IMR-90 (cell line): ENCODE measurements around the gene MIPEP. TPM values are rescaled to one million over a fixed set of nuclear protein-coding genes. Genes with fewer than 3 reads are reported as not detected.

Experiments
- ATAC-seq: fragments of 200-7000 bp; cut with Tn5 transposase; 2 replicates; pipeline ENCODE4 v1.9.1; 2020; ENCODE audit warnings: low read depth, mild to moderate bottlenecking, moderate library complexity
- BruUV-seq: library from RNA; stranded (reverse); fragments of 400-500 nt; replicated peaks from 2 replicates; lab custom pipeline; 2021; lab: Mats Ljungman, UMichigan
- CTCF ChIA-PET: fragments of 300-600 bp; formaldehyde crosslinking; extraction: SDS; loops from one replicate; lab custom pipeline; 2021; ENCODE audit warnings: antibody characterized with exemption; lab: Yijun Ruan, JAX
- POLR2A ChIA-PET: fragments of 300-600 bp; sonication (Branson Sonifier 250); formaldehyde crosslinking; loops from one replicate; lab custom pipeline; 2022; ENCODE audit warnings: antibody characterized with exemption; ENCODE audit not compliant: unreplicated experiment; lab: Charles Lee
- DNase-seq: peaks from one replicate; pipeline ENCODE4 v3.0.0; 2013
- H2AFZ ChIP-seq: replicated peaks from 2 replicates; pipeline ENCODE3; 2013; ENCODE audit warnings: low read length, mild to moderate bottlenecking; ENCODE audit not compliant: poor library complexity
- H2AK5ac ChIP-seq: 2 replicates; pipeline ENCODE4 v1.6.1; 2013; ENCODE audit warnings: low read depth, low read length, inconsistent platforms
- H2AK9ac ChIP-seq: replicated peaks from 2 replicates; pipeline ENCODE3; 2013; ENCODE audit warnings: mild to moderate bottlenecking, low read depth, low read length, moderate library complexity; ENCODE audit not compliant: poor library complexity
- H2BK120ac ChIP-seq: 2 replicates; pipeline ENCODE4 v1.6.1; 2013; ENCODE audit warnings: low read depth, low read length, inconsistent platforms
- H2BK15ac ChIP-seq: 3 replicates; pipeline ENCODE4 v1.6.1; 2013; ENCODE audit warnings: low read depth, low read length, inconsistent platforms
- H2BK20ac ChIP-seq: 2 replicates; pipeline ENCODE4 v1.6.1; 2013; ENCODE audit warnings: low read depth, mild to moderate bottlenecking, inconsistent platforms, low read length, moderate library complexity
- H2BK5ac ChIP-seq: 2 replicates; pipeline ENCODE4 v1.6.1; 2013; ENCODE audit warnings: mild to moderate bottlenecking, low read depth, low read length, inconsistent platforms; ENCODE audit not compliant: poor library complexity, severe bottlenecking
- H3K14ac ChIP-seq: replicated peaks from 2 replicates; pipeline ENCODE4 v1.6.1; 2013; ENCODE audit warnings: low read depth, low read length, inconsistent platforms
- H3K18ac ChIP-seq: 2 replicates; pipeline ENCODE4 v1.6.1; 2013; ENCODE audit warnings: low read depth, low read length, control low read depth
- H3K23ac ChIP-seq: 2 replicates; pipeline ENCODE4 v1.6.1; 2013; ENCODE audit warnings: low read depth, low read length, inconsistent platforms
- H3K27ac ChIP-seq: 2 replicates; pipeline ENCODE4 v1.5.1; 2013; ENCODE audit warnings: mild to moderate bottlenecking, control low read depth, low read length; ENCODE audit not compliant: insufficient read depth
- H3K27me3 ChIP-seq: 2 replicates; pipeline ENCODE4 v1.6.1; 2013; ENCODE audit warnings: low read length; ENCODE audit not compliant: control insufficient read depth, insufficient read depth
- H3K36me3 ChIP-seq: 2 replicates; pipeline ENCODE4 v1.6.1; 2013; ENCODE audit warnings: low read length, mixed read lengths; ENCODE audit not compliant: control insufficient read depth, insufficient read depth
- H3K4ac ChIP-seq: 2 replicates; pipeline ENCODE4 v1.6.1; 2013; ENCODE audit warnings: low read depth, low read length, inconsistent platforms
- H3K4me1 ChIP-seq: 2 replicates; pipeline ENCODE4 v1.6.1; 2013; ENCODE audit warnings: low read length, mixed read lengths; ENCODE audit not compliant: control insufficient read depth, insufficient read depth
- H3K4me2 ChIP-seq: 2 replicates; pipeline ENCODE4 v1.6.1; 2013; ENCODE audit warnings: low read depth, mild to moderate bottlenecking, control low read depth, low read length, moderate library complexity
- H3K4me3 ChIP-seq: 2 replicates; pipeline ENCODE4 v1.5.1; 2013; ENCODE audit warnings: low read depth, mild to moderate bottlenecking, control low read depth, low read length, moderate library complexity; ENCODE audit not compliant: insufficient read depth
- H3K56ac ChIP-seq: 2 replicates; pipeline ENCODE4 v1.6.1; 2013; ENCODE audit warnings: low read length, inconsistent platforms; ENCODE audit not compliant: insufficient read depth; ENCODE audit errors: extremely low read depth
- H3K79me1 ChIP-seq, 2 experiments: 2 replicates each; pipeline ENCODE4 v1.6.1; 2013; ENCODE audit warnings: low read length in 2 of 2, inconsistent platforms in 1 of 2, low read depth in 1 of 2
- H3K9ac ChIP-seq: 2 replicates; pipeline ENCODE4 v1.6.1; 2013; ENCODE audit warnings: low read depth, low read length, control low read depth
- H3K9me1 ChIP-seq: 2 replicates; pipeline ENCODE4 v1.6.1; 2013; ENCODE audit warnings: low read length, inconsistent platforms; ENCODE audit not compliant: insufficient read depth
- H3K9me3 ChIP-seq: 2 replicates; pipeline ENCODE4 v1.6.1; 2013; ENCODE audit warnings: low read length; ENCODE audit not compliant: control insufficient read depth, insufficient read depth
- H4K20me1 ChIP-seq: 2 replicates; pipeline ENCODE4 v1.6.1; 2013; ENCODE audit warnings: low read length, inconsistent platforms; ENCODE audit not compliant: insufficient read depth
- H4K5ac ChIP-seq: 2 replicates; pipeline ENCODE4 v1.6.1; 2013; ENCODE audit warnings: mild to moderate bottlenecking, low read depth, low read length, control low read depth
- H4K8ac ChIP-seq, 2 experiments: 2 replicates each; pipeline ENCODE4 v1.6.1; 2013; ENCODE audit warnings: low read depth in 2 of 2, low read length in 2 of 2, control low read depth in 1 of 2, inconsistent platforms in 1 of 2
- H4K91ac ChIP-seq: 2 replicates; pipeline ENCODE4 v1.6.1; 2013; ENCODE audit warnings: low read depth, low read length, inconsistent platforms; ENCODE audit not compliant: insufficient read depth
- CEBPB ChIP-seq: IDR thresholded peaks from 2 replicates; pipeline ENCODE4 v1.6.1; 2012; ENCODE audit warnings: low read depth, low read length, improper control_type of control experiment
- CHD1 ChIP-seq: IDR thresholded peaks from 2 replicates; pipeline ENCODE4 v1.6.1; 2012; ENCODE audit warnings: low read depth, low read length, improper control_type of control experiment
- CTCF ChIP-seq: conservative IDR thresholded peaks from 2 replicates; pipeline ENCODE4 v1.5.1; 2012; ENCODE audit warnings: mild to moderate bottlenecking, low read depth, low read length, improper control_type of control experiment
- ELK1 ChIP-seq: fragments of 150-350 bp; IDR thresholded peaks from 2 replicates; pipeline ENCODE4 v1.6.1; 2016; ENCODE audit warnings: low read depth, mild to moderate bottlenecking, low read length, moderate library complexity, borderline replicate concordance
- FOS ChIP-seq: fragments of 150-350 bp; IDR thresholded peaks from 2 replicates; pipeline ENCODE4 v1.6.1; 2016; ENCODE audit warnings: low read depth, low read length
- MXI1 ChIP-seq: IDR thresholded peaks from 2 replicates; pipeline ENCODE4 v1.6.1; 2012; ENCODE audit warnings: low read depth, mild to moderate bottlenecking, low read length, moderate library complexity, borderline replicate concordance
- POLR2A ChIP-seq: IDR thresholded peaks from 2 replicates; pipeline ENCODE4 v1.6.1; 2012; ENCODE audit warnings: mild to moderate bottlenecking, low read depth, low read length
- RAD21 ChIP-seq: IDR thresholded peaks from 2 replicates; pipeline ENCODE4 v1.6.1; 2012; ENCODE audit warnings: low read length, improper control_type of control experiment
- RCOR1 ChIP-seq: IDR thresholded peaks from 2 replicates; pipeline ENCODE4 v1.6.1; 2012; ENCODE audit warnings: mild to moderate bottlenecking, low read length, improper control_type of control experiment; ENCODE audit not compliant: insufficient replicate concordance
- RFX5 ChIP-seq: IDR thresholded peaks from 2 replicates; pipeline ENCODE4 v1.8.0; 2012; ENCODE audit warnings: low read depth, mild to moderate bottlenecking, low read length, moderate library complexity
- SMC3 ChIP-seq: fragments of 150-350 bp; IDR thresholded peaks from 2 replicates; pipeline ENCODE4 v1.6.1; 2016; ENCODE audit warnings: low read depth, mild to moderate bottlenecking, antibody characterized with exemption, low read length, moderate library complexity
- WGBS, 2 experiments: methylation state at CpG; one replicate each; pipeline versions ENCODE4 v1.1.5 to v1.1.7; 2013; ENCODE audit warnings: missing lambda C conversion rate in 2 of 2; ENCODE audit not compliant: insufficient read length in 1 of 2; ENCODE audit errors: extremely low coverage in 2 of 2; 5-methylcytosine and 5-hydroxymethylcytosine counted together
- dilution Hi-C: fragments of 300-500 bp; cut with HindIII; formaldehyde crosslinking; loops from one replicate; pipeline ENCODE4 v1.14.3; 2018; ENCODE audit warnings: low sequenced_read_pairs; ENCODE audit not compliant: unreplicated experiment
- in situ Hi-C: fragments of 300-500 bp; cut with MboI; formaldehyde crosslinking; loops from 3 replicates; pipeline ENCODE4 v1.14.3; 2019; ENCODE audit warnings: low sequenced_read_pairs, inconsistent platforms, mixed read lengths
- intact Hi-C: fragments of 100-400 bp; cut with micrococcal nuclease; formaldehyde crosslinking; loops from 2 replicates; pipeline ENCODE4 v1.10.0; 2022
- polyA plus RNA-seq, 3 experiments: library from polyadenylated mRNA; depleted of rRNA; stranded (reverse); fragments of >200 nt; gene quantifications; 2 replicates each; pipeline ENCODE4 v1.2.3, GENCODE V29; 2012; ENCODE audit warnings: low replicate concordance in 1 of 3
- total RNA-seq: library from RNA; depleted of rRNA; stranded (reverse); fragments of >200 nt; gene quantifications from 2 replicates; pipeline ENCODE4 v1.2.3, GENCODE V29; 2012
- TF ChIP-seq, protein P1 (sequence below): fragments of 150-350 bp; IDR thresholded peaks from 2 replicates; pipeline ENCODE4 v1.6.1; 2017; ENCODE audit warnings: mild to moderate bottlenecking, antibody characterized with exemption, low read length, low read depth

The MIPEP gene
- total and polyA plus RNA-seq, 2 of the 4 experiments (the other 2 are of a cell fraction): 15.0 to 21.5 TPM

DNA sequence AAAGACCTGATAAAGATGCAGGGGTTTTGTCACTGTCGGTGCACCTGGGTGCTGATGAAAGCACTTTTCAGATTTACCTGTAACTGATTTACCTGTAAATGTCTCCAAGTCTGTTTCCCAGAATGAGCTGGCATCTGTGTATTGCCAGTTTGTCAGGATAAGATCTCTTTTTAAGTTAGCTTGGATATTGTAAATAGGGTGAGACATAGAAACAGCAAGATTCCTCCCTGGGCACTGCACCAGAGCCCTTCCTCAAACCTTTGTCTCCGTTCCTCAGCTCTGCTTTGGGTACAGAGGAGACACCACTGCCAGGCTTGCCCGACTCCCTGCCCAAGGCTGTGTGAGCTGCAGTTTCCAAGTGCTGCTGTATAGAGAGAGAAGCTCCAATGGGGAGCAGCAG is 160.4 kb downstream of the MIPEP start:
- Histone ChIP-seq H3K4ac (no peak overlapping the region), H3K56ac (no peak overlapping the region), H2AFZ (no peak overlapping the region), H3K27me3 (no peaks in the 10 kb centered on the region), H4K20me1 (no peaks in the 10 kb centered on the region), H2BK15ac (no peak overlapping the region), H2BK20ac (no peak overlapping the region), H4K91ac (no peak overlapping the region), H3K9me3 (no peaks in the 10 kb centered on the region), H3K23ac (no peak overlapping the region), H3K36me3 (peaks cover 6% of the 10 kb centered on the region; the same call in 1 of the 2 replicates), H3K79me1 (no peaks in the 10 kb centered on the region), H4K5ac (no peak overlapping the region; the same call in 1 of the 2 replicates), H2AK5ac (no peak overlapping the region), H3K9ac (no peak overlapping the region), H3K27ac (no peak overlapping the region), H3K4me1 (peaks cover 9% of the 10 kb centered on the region), H3K4me2 (no peak overlapping the region), H2AK9ac (no peak overlapping the region), H2BK5ac (no peak overlapping the region), H3K14ac (no peak overlapping the region), H2BK120ac (no peak overlapping the region), H4K8ac (no peak overlapping the region), H3K4me3 (no peak overlapping the region), H3K9me1 (peaks cover 11% of the 10 kb centered on the region; the same call in 1 of the 2 replicates), H3K18ac (no peak overlapping the region)
- intact Hi-C loops (no loop called here), in situ Hi-C loops (no loop called here), dilution Hi-C loops (no loop called here)
- ChIA-PET CTCF (no interaction called here), POLR2A (no interaction called here)
- no TSS peak for BruUV-seq
- WGBS, 2 experiments: no CpG with 5 or more reads among the region's 3 CpGs
- no peak for DNase-seq
- ATAC-seq: no peak
- TF ChIP-seq RAD21: no peak
- TF ChIP-seq SMC3: no peak
- TF ChIP-seq CHD1: no peak
- no peak for TF ChIP-seq RFX5
- TF ChIP-seq, protein P1, sequence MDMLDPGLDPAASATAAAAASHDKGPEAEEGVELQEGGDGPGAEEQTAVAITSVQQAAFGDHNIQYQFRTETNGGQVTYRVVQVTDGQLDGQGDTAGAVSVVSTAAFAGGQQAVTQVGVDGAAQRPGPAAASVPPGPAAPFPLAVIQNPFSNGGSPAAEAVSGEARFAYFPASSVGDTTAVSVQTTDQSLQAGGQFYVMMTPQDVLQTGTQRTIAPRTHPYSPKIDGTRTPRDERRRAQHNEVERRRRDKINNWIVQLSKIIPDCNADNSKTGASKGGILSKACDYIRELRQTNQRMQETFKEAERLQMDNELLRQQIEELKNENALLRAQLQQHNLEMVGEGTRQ: no peak
- TF ChIP-seq RCOR1: no peak
- TF ChIP-seq ELK1: no peak
- TF ChIP-seq POLR2A: no peak
- no peak for TF ChIP-seq CTCF
- no peak for TF ChIP-seq MXI1
- no peak for TF ChIP-seq FOS
- no peak for TF ChIP-seq CEBPB
